ENCODE measurements around the gene CHKB.

CHKB gene

GRCh38 chr22:50606946-50607658 is 24.5 kb upstream of the CHKB start:
- Mint-ChIP-seq H3K9me3 (no peaks in the 10 kb centered on the region), H3K27ac (no peak overlapping the region), H3K27me3 (ENCODE audit: low read depth) (peaks cover 25% of the 10 kb centered on the region), H3K4me1 (ENCODE audit: low read depth) (no peaks in the 10 kb centered on the region), H3K4me3 (no peak overlapping the region), H3K36me3 (ENCODE audit: low read depth) (no peaks in the 10 kb centered on the region)
- no peak for DNase-seq (ENCODE audit: low spot score)

GRCh38 chr22:50606165-50606945 is 23.7 kb upstream of the CHKB start:
- Mint-ChIP-seq H3K9me3 (no peaks in the 10 kb centered on the region), H3K27me3 (ENCODE audit: low read depth) (peaks cover 32% of the 10 kb centered on the region), H3K36me3 (ENCODE audit: low read depth) (no peaks in the 10 kb centered on the region), H3K4me1 (ENCODE audit: low read depth) (no peaks in the 10 kb centered on the region), H3K4me3 (no peak overlapping the region), H3K27ac (no peak overlapping the region)
- no peak for DNase-seq (ENCODE audit: low spot score)

- Mint-ChIP-seq H3K9me3 (no peaks in the 10 kb centered on the region), H3K27me3 (ENCODE audit: low read depth) (peaks cover 32% of the 10 kb centered on the region), H3K27ac (no peak overlapping the region), H3K4me3 (no peak overlapping the region), H3K4me1 (ENCODE audit: low read depth) (no peaks in the 10 kb centered on the region), H3K36me3 (ENCODE audit: low read depth) (no peaks in the 10 kb centered on the region)
- no peak for DNase-seq (ENCODE audit: low spot score)
Observed at GRCh38 chr22:50605613-50606074, 23.0 kb upstream of the CHKB start.

GRCh38 chr22:50605002-50605612 is 22.5 kb upstream of the CHKB start:
- Mint-ChIP-seq H3K36me3 (ENCODE audit: low read depth) (no peaks in the 10 kb centered on the region), H3K27me3 (ENCODE audit: low read depth) (peaks cover 32% of the 10 kb centered on the region), H3K27ac (no peak overlapping the region)

GRCh38 chr22:50604256-50605001 is 21.8 kb upstream of the CHKB start:
- Mint-ChIP-seq H3K36me3 (ENCODE audit: low read depth) (no peaks in the 10 kb centered on the region), H3K27ac (no peak overlapping the region), H3K4me1 (ENCODE audit: low read depth) (no peaks in the 10 kb centered on the region), H3K4me3 (no peak overlapping the region), H3K27me3 (ENCODE audit: low read depth) (peaks cover 38% of the 10 kb centered on the region), H3K9me3 (no peaks in the 10 kb centered on the region)
- DNase-seq (ENCODE audit: low spot score): no peak

More at GRCh38 chr22:50605002-50605612, 22.5 kb upstream of the CHKB start:
- Mint-ChIP-seq H3K4me3 (no peak overlapping the region), H3K4me1 (ENCODE audit: low read depth) (no peaks in the 10 kb centered on the region), H3K9me3 (no peaks in the 10 kb centered on the region)
- no peak for DNase-seq (ENCODE audit: low spot score)

- H3K27me3 Mint-ChIP-seq (ENCODE audit: low read depth): peaks cover 38% of the 10 kb centered on the region
- no peaks in the 10 kb centered on the region for H3K9me3 Mint-ChIP-seq
- no peaks in the 10 kb centered on the region for H3K36me3 Mint-ChIP-seq (ENCODE audit: low read depth)
- no peak for DNase-seq (ENCODE audit: low spot score)
- no peaks in the 10 kb centered on the region for H3K4me1 Mint-ChIP-seq (ENCODE audit: low read depth)
- no peak overlapping the region for H3K27ac Mint-ChIP-seq
- no peak overlapping the region for H3K4me3 Mint-ChIP-seq
Observed at GRCh38 chr22:50603511-50604255, 21.0 kb upstream of the CHKB start.

- H3K36me3 Mint-ChIP-seq (ENCODE audit: low read depth): no peaks in the 10 kb centered on the region
- H3K4me3 Mint-ChIP-seq: peak overlapping the region; percentile 37
- no peak overlapping the region for H3K27ac Mint-ChIP-seq
- no peak for DNase-seq (ENCODE audit: low spot score)
- no peaks in the 10 kb centered on the region for H3K9me3 Mint-ChIP-seq
- H3K4me1 Mint-ChIP-seq (ENCODE audit: low read depth): no peaks in the 10 kb centered on the region
- H3K27me3 Mint-ChIP-seq (ENCODE audit: low read depth): peaks cover 43% of the 10 kb centered on the region
Observed at GRCh38 chr22:50602338-50602700, 19.7 kb upstream of the CHKB start.

- Mint-ChIP-seq H3K27ac (no peak overlapping the region), H3K36me3 (ENCODE audit: low read depth) (no peaks in the 10 kb centered on the region), H3K9me3 (no peaks in the 10 kb centered on the region), H3K27me3 (ENCODE audit: low read depth) (peaks cover 42% of the 10 kb centered on the region), H3K4me1 (ENCODE audit: low read depth) (no peaks in the 10 kb centered on the region), H3K4me3 (peak overlapping the region; percentile 37)
- DNase-seq (ENCODE audit: low spot score): no peak
Observed at GRCh38 chr22:50601669-50602337, 19.2 kb upstream of the CHKB start.

- H3K27me3 Mint-ChIP-seq (ENCODE audit: low read depth): peaks cover 38% of the 10 kb centered on the region
- no peaks in the 10 kb centered on the region for H3K36me3 Mint-ChIP-seq (ENCODE audit: low read depth)
- DNase-seq (ENCODE audit: low spot score): no peak
- H3K4me3 Mint-ChIP-seq: peak overlapping the region; percentile 37
- no peaks in the 10 kb centered on the region for H3K4me1 Mint-ChIP-seq (ENCODE audit: low read depth)
- no peaks in the 10 kb centered on the region for H3K9me3 Mint-ChIP-seq
- no peak overlapping the region for H3K27ac Mint-ChIP-seq
Observed at GRCh38 chr22:50600967-50601668, 18.5 kb upstream of the CHKB start.

- peaks cover 37% of the 10 kb centered on the region for H3K27me3 Mint-ChIP-seq (ENCODE audit: low read depth)
- no peaks in the 10 kb centered on the region for H3K36me3 Mint-ChIP-seq (ENCODE audit: low read depth)
- H3K4me3 Mint-ChIP-seq: peak within 1 kb of the TSS; percentile 38
- no peaks in the 10 kb centered on the region for H3K4me1 Mint-ChIP-seq (ENCODE audit: low read depth)
- no peak within 1 kb of the TSS for H3K27ac Mint-ChIP-seq
- DNase-seq (ENCODE audit: low spot score): no peak
- no peaks in the 10 kb centered on the region for H3K9me3 Mint-ChIP-seq
Observed at GRCh38 chr22:50600538-50600937, 17.9 kb upstream of the CHKB start, which contains the start of gene MAPK8IP2. TSS of gene MAPK8IP2 (plus strand) at chr22:50600793. CDS start at chr22:50600819, 26 bp downstream.

- Mint-ChIP-seq H3K27me3 (ENCODE audit: low read depth) (peaks cover 37% of the 10 kb centered on the region), H3K4me1 (ENCODE audit: low read depth) (no peaks in the 10 kb centered on the region), H3K9me3 (no peaks in the 10 kb centered on the region), H3K36me3 (ENCODE audit: low read depth) (no peaks in the 10 kb centered on the region), H3K27ac (no peak overlapping the region), H3K4me3 (peak overlapping the region; percentile 38)
- peak; percentile 51 for DNase-seq (ENCODE audit: low spot score)
Observed at GRCh38 chr22:50599816-50600455, 17.3 kb upstream of the CHKB start.

GRCh38 chr22:50597097-50597496 is 14.4 kb upstream of the CHKB start:
- no peaks in the 10 kb centered on the region for H3K9me3 Mint-ChIP-seq
- H3K4me1 Mint-ChIP-seq (ENCODE audit: low read depth): no peaks in the 10 kb centered on the region
- peaks cover 23% of the 10 kb centered on the region for H3K27me3 Mint-ChIP-seq (ENCODE audit: low read depth)
- DNase-seq (ENCODE audit: low spot score): no peak
- H3K36me3 Mint-ChIP-seq (ENCODE audit: low read depth): no peaks in the 10 kb centered on the region
- H3K27ac Mint-ChIP-seq: no peak overlapping the region
- H3K4me3 Mint-ChIP-seq: no peak overlapping the region
